Nephron progenitor cell (in vitro differentiated cells): Measurements from ENCODE around the gene TM9SF2.

ENCODE experiments used
- DNase-seq: peaks from one replicate; pipeline ENCODE4 v3.0.0; 2021
- H3K27ac Mint-ChIP-seq: 2 replicates; pipeline ENCODE4 v1.8.0; 2021; ENCODE audit warnings: mild to moderate bottlenecking, moderate library complexity, mixed read lengths
- H3K27me3 Mint-ChIP-seq: 2 replicates; pipeline ENCODE4 v1.8.0; 2021; ENCODE audit warnings: mild to moderate bottlenecking, low read depth, mixed read lengths; ENCODE audit not compliant: poor library complexity
- H3K36me3 Mint-ChIP-seq: 2 replicates; pipeline ENCODE4 v1.8.0; 2021; ENCODE audit warnings: low read depth, mixed read lengths
- H3K4me1 Mint-ChIP-seq: 2 replicates; pipeline ENCODE4 v1.8.0; 2021; ENCODE audit warnings: mixed read lengths
- H3K4me3 Mint-ChIP-seq: 2 replicates; pipeline ENCODE4 v1.8.0; 2021; ENCODE audit warnings: mild to moderate bottlenecking, moderate library complexity, mixed read lengths
- H3K9me3 Mint-ChIP-seq: 2 replicates; pipeline ENCODE4 v1.8.0; 2021; ENCODE audit warnings: mild to moderate bottlenecking, moderate library complexity, mixed read lengths
- TF ChIP-seq, protein P1 (sequence below): fragments of 200-600 bp; sonication (generic); IDR thresholded peaks from 2 replicates; pipeline ENCODE4 v1.5.0; 2021; ENCODE audit warnings: antibody characterized with exemption

The TM9SF2 gene

GRCh38 chr13:99506634-99507033, 5.4 kb downstream of the TM9SF2 start:
- Mint-ChIP-seq H3K27me3 (no peaks in the 10 kb centered on the region), H3K4me1 (peaks cover 29% of the 10 kb centered on the region), H3K27ac (no peak overlapping the region), H3K9me3 (peaks cover 50% of the 10 kb centered on the region), H3K4me3 (no peak overlapping the region), H3K36me3 (peaks cover 66% of the 10 kb centered on the region)
- no peak for DNase-seq
- TF ChIP-seq, protein P1, sequence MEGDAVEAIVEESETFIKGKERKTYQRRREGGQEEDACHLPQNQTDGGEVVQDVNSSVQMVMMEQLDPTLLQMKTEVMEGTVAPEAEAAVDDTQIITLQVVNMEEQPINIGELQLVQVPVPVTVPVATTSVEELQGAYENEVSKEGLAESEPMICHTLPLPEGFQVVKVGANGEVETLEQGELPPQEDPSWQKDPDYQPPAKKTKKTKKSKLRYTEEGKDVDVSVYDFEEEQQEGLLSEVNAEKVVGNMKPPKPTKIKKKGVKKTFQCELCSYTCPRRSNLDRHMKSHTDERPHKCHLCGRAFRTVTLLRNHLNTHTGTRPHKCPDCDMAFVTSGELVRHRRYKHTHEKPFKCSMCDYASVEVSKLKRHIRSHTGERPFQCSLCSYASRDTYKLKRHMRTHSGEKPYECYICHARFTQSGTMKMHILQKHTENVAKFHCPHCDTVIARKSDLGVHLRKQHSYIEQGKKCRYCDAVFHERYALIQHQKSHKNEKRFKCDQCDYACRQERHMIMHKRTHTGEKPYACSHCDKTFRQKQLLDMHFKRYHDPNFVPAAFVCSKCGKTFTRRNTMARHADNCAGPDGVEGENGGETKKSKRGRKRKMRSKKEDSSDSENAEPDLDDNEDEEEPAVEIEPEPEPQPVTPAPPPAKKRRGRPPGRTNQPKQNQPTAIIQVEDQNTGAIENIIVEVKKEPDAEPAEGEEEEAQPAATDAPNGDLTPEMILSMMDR, result no peak

- H3K4me3 Mint-ChIP-seq, result no peak overlapping the region
- peaks cover 50% of the 10 kb centered on the region for H3K9me3 Mint-ChIP-seq
- peaks cover 66% of the 10 kb centered on the region for H3K36me3 Mint-ChIP-seq
- H3K27ac Mint-ChIP-seq, result no peak overlapping the region
- H3K27me3 Mint-ChIP-seq, result no peaks in the 10 kb centered on the region
- H3K4me1 Mint-ChIP-seq, result peaks cover 27% of the 10 kb centered on the region
- DNase-seq, result no peak
- TF ChIP-seq, protein P1, result no peak
Observed at GRCh38 chr13:99507054-99507453, 5.8 kb downstream of the TM9SF2 start.

DNA sequence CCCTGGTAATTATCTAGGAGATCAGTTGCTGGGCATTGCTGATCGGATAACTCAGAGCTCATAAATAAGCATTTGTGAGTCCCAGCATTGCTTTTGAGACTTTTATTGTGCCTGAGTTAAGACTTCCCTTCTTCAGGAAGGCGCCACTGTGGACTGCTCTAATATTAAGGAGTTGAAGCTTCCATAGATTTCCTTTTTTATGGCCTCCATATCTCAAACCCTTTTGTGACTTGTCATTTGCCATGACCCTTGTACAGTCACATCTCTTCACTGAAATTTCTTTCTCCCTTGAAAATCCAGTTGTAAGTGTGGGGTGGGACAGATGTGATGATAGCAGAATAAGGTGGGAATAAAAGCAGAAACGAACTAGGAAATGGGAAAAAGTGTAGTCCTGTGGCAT, 6.3 kb downstream of the TM9SF2 start:
- peaks cover 50% of the 10 kb centered on the region for H3K9me3 Mint-ChIP-seq
- H3K27ac Mint-ChIP-seq, result peak overlapping the region; percentile 74
- H3K4me3 Mint-ChIP-seq, result no peak overlapping the region
- no peaks in the 10 kb centered on the region for H3K27me3 Mint-ChIP-seq
- H3K36me3 Mint-ChIP-seq, result peaks cover 66% of the 10 kb centered on the region
- peaks cover 22% of the 10 kb centered on the region for H3K4me1 Mint-ChIP-seq
- no peak for DNase-seq
- TF ChIP-seq, protein P1, result no peak

DNA sequence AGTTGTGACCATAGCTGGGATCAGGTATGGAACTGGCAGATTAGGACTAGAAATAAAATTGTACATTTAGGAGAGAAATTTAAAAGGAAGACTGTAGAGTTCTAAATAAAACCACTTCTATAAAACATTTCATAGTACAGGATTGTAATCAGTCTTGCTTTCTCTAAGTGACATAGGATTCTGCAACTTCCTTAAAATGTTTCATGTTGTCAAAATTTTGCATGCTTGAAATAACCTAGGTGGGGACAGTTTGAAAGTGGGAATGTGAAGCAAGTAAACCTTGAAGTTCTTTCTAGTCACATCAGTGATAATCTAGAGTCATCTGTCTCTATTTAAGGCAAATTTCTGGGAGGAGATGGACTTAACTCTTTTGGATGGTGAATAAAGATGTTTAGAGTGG, 6.7 kb downstream of the TM9SF2 start:
- Mint-ChIP-seq H3K4me1 (peaks cover 20% of the 10 kb centered on the region), H3K9me3 (peaks cover 50% of the 10 kb centered on the region), H3K27me3 (no peaks in the 10 kb centered on the region), H3K27ac (peak overlapping the region; percentile 74), H3K4me3 (no peak overlapping the region), H3K36me3 (peaks cover 66% of the 10 kb centered on the region)
- TF ChIP-seq, protein P1, result no peak
- DNase-seq, result no peak

DNA sequence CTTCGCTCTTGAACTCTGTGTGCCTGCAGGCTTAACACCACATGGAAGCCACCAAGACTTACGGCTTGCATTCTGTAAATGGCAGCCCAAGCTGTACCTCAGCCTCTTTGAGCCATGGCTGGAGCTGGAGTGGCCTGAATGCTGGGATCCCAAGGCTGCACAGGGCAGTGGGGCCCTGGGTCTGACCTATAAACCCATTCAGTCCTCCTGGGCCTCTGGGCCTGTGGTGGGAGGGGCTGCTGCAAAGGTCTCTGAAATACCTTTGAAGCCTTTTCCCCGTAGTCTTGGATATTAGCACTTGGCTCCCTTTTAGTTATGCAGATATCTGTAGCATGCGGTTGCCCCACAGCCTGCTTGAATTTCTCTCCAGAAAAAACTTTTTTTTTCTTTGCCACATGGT, 8.2 kb downstream of the TM9SF2 start:
- TF ChIP-seq, protein P1, result no peak
- DNase-seq, result no peak
- peaks cover 61% of the 10 kb centered on the region for H3K36me3 Mint-ChIP-seq
- H3K4me1 Mint-ChIP-seq, result peaks cover 7% of the 10 kb centered on the region
- no peak overlapping the region for H3K4me3 Mint-ChIP-seq
- H3K9me3 Mint-ChIP-seq, result peaks cover 50% of the 10 kb centered on the region
- H3K27ac Mint-ChIP-seq, result no peak overlapping the region
- no peaks in the 10 kb centered on the region for H3K27me3 Mint-ChIP-seq

DNA sequence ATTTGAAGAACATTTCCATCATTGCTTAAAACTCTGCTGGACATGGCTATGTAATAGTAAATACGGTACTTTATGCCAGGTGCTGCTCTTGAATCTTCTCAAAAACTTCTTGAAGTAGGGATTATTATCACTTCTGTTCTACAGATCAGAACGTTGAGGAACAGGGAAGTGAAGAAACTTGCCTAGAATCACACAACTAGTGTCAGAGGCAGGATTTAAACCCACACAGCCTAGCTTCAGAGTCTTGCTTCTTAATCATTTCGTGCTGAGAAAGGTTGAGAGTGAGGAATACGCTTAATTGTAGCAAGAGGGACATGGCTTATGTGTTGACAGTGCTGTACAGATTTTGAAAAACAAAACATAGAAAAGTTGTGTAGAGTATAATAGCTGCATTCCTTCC, 13.5 kb downstream of the TM9SF2 start:
- DNase-seq, result no peak
- TF ChIP-seq, protein P1, result no peak
- Mint-ChIP-seq H3K27me3 (no peaks in the 10 kb centered on the region), H3K4me3 (no peak overlapping the region), H3K4me1 (no peaks in the 10 kb centered on the region), H3K36me3 (peaks cover 23% of the 10 kb centered on the region), H3K27ac (no peak overlapping the region), H3K9me3 (peaks cover 15% of the 10 kb centered on the region)
